Kidney (tissue), 14 donors: ENCODE measurements around the gene ATG2B. TPM values are rescaled to one million over a fixed set of nuclear protein-coding genes. Genes with fewer than 3 reads are reported as not detected.

Experiments
- DNase-seq, 5 donors: peaks; one replicate each; pipeline ENCODE4 v3.0.0-alpha.2; 2013 to 2020
- FAIRE-seq: peaks from 2 replicates; lab custom pipeline; 2012; peaks lifted over from hg19 to GRCh38; lab: Jason Lieb, UNC
- H3K27ac ChIP-seq, 2 donors: one replicate each; pipeline ENCODE4 v1.7.0; 2013; ENCODE audit warnings: low read depth in 2 of 2, low read length in 2 of 2, inconsistent platforms in 1 of 2
- H3K27me3 ChIP-seq: one replicate; pipeline ENCODE4 v1.7.1; 2013; ENCODE audit warnings: low read length, inconsistent platforms; ENCODE audit not compliant: control insufficient read depth, insufficient read depth
- H3K36me3 ChIP-seq, 3 donors: one replicate each; pipeline versions ENCODE4 v1.7.0 to v1.7.1; 2013; ENCODE audit warnings: low read length in 3 of 3, control low read depth in 1 of 3, inconsistent platforms in 1 of 3; ENCODE audit not compliant: insufficient read depth in 3 of 3, control insufficient read depth in 2 of 3
- H3K4me1 ChIP-seq, 3 donors: one replicate each; pipeline versions ENCODE4 v1.7.0 to v1.7.1; 2013; ENCODE audit warnings: low read length in 3 of 3, inconsistent platforms in 1 of 3, low read depth in 1 of 3; ENCODE audit not compliant: control insufficient read depth in 2 of 3, insufficient read depth in 2 of 3
- H3K4me3 ChIP-seq, 3 donors: one replicate each; pipeline versions ENCODE4 v1.7.0 to v1.8.1; 2013; ENCODE audit warnings: low read length in 3 of 3, control low read depth in 1 of 3, inconsistent platforms in 1 of 3
- H3K9ac ChIP-seq, 3 donors: one replicate each; pipeline versions ENCODE4 v1.7.0 to v1.7.1; 2013; ENCODE audit warnings: low read length in 3 of 3, control low read depth in 1 of 3, inconsistent platforms in 1 of 3
- H3K9me3 ChIP-seq, 3 donors: one replicate each; pipeline versions ENCODE4 v1.7.0 to v1.7.1; 2013; ENCODE audit warnings: low read length in 3 of 3, control low read depth in 1 of 3, inconsistent platforms in 1 of 3; ENCODE audit not compliant: control insufficient read depth in 2 of 3, insufficient read depth in 1 of 3
- CTCF ChIP-seq: IDR thresholded peaks from 3 replicates; pipeline ENCODE4 v1.5.1; 2012; ENCODE audit warnings: mild to moderate bottlenecking, moderate library complexity, borderline replicate concordance; ENCODE audit not compliant: insufficient read depth; ENCODE audit errors: extremely low read depth
- intact Hi-C: fragments of 100-400 bp; cut with DNase I; formaldehyde crosslinking; loops from one replicate; pipeline ENCODE4 v1.11.1; 2022
- polyA plus RNA-seq: library from polyadenylated mRNA; stranded (reverse); fragments of 350-450 nt; fragmentation: Illumina TruSeq; extraction: RNeasy Lipid Tissue Mini Kit (QIAGEN cat#74804); gene quantifications from one replicate; pipeline ENCODE4 v1.2.3, GENCODE V29; 2014; ENCODE audit warnings: low read depth, low replicate concordance; ENCODE audit not compliant: insufficient read depth
- total RNA-seq: library from RNA; stranded (reverse); fragmentation: NEBNext Ultra II Directional; extraction: Animal tissue kit (Norgen Biotek cat#: 25700); gene quantifications from one replicate; pipeline ENCODE4 v1.2.1, GENCODE V29; 2021
- donor health status: control.
- donor health status: control.
- donor health status: control.
- donor health status: control.
- donor health status: control.
- donor health status: DM: yes; HTN: yes; CAD: no.
- donor health status: Normal renal cell carcinoma (clear cell type).

ATG2B gene
- total and polyA plus RNA-seq, 2 donors from 2014 or later: 3.8 to 35.8 TPM

- H3K9me3 ChIP-seq: no peaks in the 10 kb centered on the region
These were observed 53.8 kb downstream of the ATG2B start for GRCh38 chr14:96309133-96309895.

GRCh38 chr14:96307434-96307833 is 55.7 kb downstream of the ATG2B start:
- DNase-seq (no peak), FAIRE-seq (no peak)
- intact Hi-C loops: loop anchor here (10.0 kb wide), 1 partner anchor 107 kb away; no protein-coding TSS in a partner anchor
- H3K27me3 ChIP-seq: no peaks in the 10 kb centered on the region
- peaks cover 8 to 33% (median 15%) of the 10 kb centered on the region in 3 donors for H3K36me3 ChIP-seq
- H3K4me3 ChIP-seq: no peak overlapping the region
- H3K9me3 ChIP-seq: no peaks in the 10 kb centered on the region
- peaks cover 2 to 25% (median 8%) of the 10 kb centered on the region in 3 donors for H3K4me1 ChIP-seq
- H3K27ac ChIP-seq: no peak overlapping the region
- no peak for TF ChIP-seq CTCF
- no peak overlapping the region for H3K9ac ChIP-seq

More at GRCh38 chr14:96309133-96309895, 53.8 kb downstream of the ATG2B start:
- H3K27ac ChIP-seq: peak overlapping the region; percentile 5 to 76
- H3K4me3 ChIP-seq: peak overlapping the region in 2 of 3 donors; percentile 36 to 40
- DNase-seq (peak in 3 of 5 donors; percentile 18 to 74 (median 64)), FAIRE-seq (peak; percentile 80)
- H3K36me3 ChIP-seq: peaks cover 8 to 40% (median 11%) of the 10 kb centered on the region in 3 donors
- H3K9ac ChIP-seq: peak overlapping the region in 1 of 3 donors; percentile 3
- no peak for TF ChIP-seq CTCF
- peaks cover 2 to 25% (median 8%) of the 10 kb centered on the region in 3 donors for H3K4me1 ChIP-seq
- intact Hi-C loops: loop anchor here (10.0 kb wide), 1 partner anchor 105 kb away; no protein-coding TSS in a partner anchor
- no peaks in the 10 kb centered on the region for H3K27me3 ChIP-seq

GRCh38 chr14:96304956-96305355 is 58.2 kb downstream of the ATG2B start:
- intact Hi-C loops: loop anchor here (10.0 kb wide), 1 partner anchor 110 kb away; no protein-coding TSS in a partner anchor
- TF ChIP-seq CTCF: no peak
- Histone ChIP-seq H3K27ac (no peak overlapping the region), H3K4me1 (peaks cover 2 to 15% (median 4%) of the 10 kb centered on the region in 3 donors), H3K9me3 (no peaks in the 10 kb centered on the region), H3K27me3 (no peaks in the 10 kb centered on the region), H3K36me3 (peaks cover 5 to 38% (median 16%) of the 10 kb centered on the region in 3 donors), H3K9ac (no peak overlapping the region), H3K4me3 (no peak overlapping the region)
- DNase-seq (no peak), FAIRE-seq (no peak)
